H1 (cell line): Measurements from ENCODE around the gene OR13C4. TPM values are rescaled to one million over a fixed set of nuclear protein-coding genes. Genes with fewer than 3 reads are reported as not detected.

Experiments used
- CTCF ChIA-PET: fragments of 300-600 bp; sonication (Branson Sonifier 250); formaldehyde crosslinking; loops from one replicate; lab custom pipeline; 2021; ENCODE audit not compliant: partially characterized antibody; lab: Charles Lee
- POLR2A ChIA-PET: fragments of 300-600 bp; sonication (Branson Sonifier 250); formaldehyde crosslinking; loops from one replicate; lab custom pipeline; 2021; ENCODE audit warnings: inconsistent platforms; ENCODE audit not compliant: partially characterized antibody; lab: Charles Lee
- DNase-seq, 2 experiments: peaks; one replicate each; pipeline versions ENCODE4 v3.0.0 to v3.0.0-alpha.2; 2010 to 2022; ENCODE audit warnings: low spot score in 2 of 2, low read depth in 1 of 2, mixed read lengths in 1 of 2
- FAIRE-seq: peaks from 2 replicates; lab custom pipeline; 2011; peaks lifted over from hg19 to GRCh38; lab: Jason Lieb, UNC
- H2AFZ ChIP-seq: 2 replicates; pipeline ENCODE4 v1.8.1; 2012; ENCODE audit warnings: low read length, inconsistent platforms
- H2AK5ac ChIP-seq: 2 replicates; pipeline ENCODE4 v1.6.1; 2013; ENCODE audit warnings: low read depth, low read length
- H2BK120ac ChIP-seq: replicated peaks from 2 replicates; pipeline ENCODE3; 2013; ENCODE audit warnings: low read depth, low read length, inconsistent platforms
- H2BK12ac ChIP-seq: 2 replicates; pipeline ENCODE4 v1.6.1; 2013; ENCODE audit warnings: low read depth, low read length
- H2BK15ac ChIP-seq: 2 replicates; pipeline ENCODE4 v1.6.1; 2013; ENCODE audit warnings: low read length
- H2BK20ac ChIP-seq: 2 replicates; pipeline ENCODE4 v1.6.1; 2013; ENCODE audit warnings: low read length
- H2BK5ac ChIP-seq: 2 replicates; pipeline ENCODE4 v1.6.1; 2013; ENCODE audit warnings: low read depth, low read length
- H3K14ac ChIP-seq: 2 replicates; pipeline ENCODE4 v1.6.1; 2013; ENCODE audit warnings: inconsistent platforms; ENCODE audit not compliant: insufficient read length
- H3K18ac ChIP-seq: 2 replicates; pipeline ENCODE4 v1.6.1; 2013; ENCODE audit warnings: low read length; ENCODE audit errors: extremely low read depth
- H3K23ac ChIP-seq: 2 replicates; pipeline ENCODE4 v1.6.1; 2013; ENCODE audit warnings: inconsistent platforms; ENCODE audit not compliant: insufficient read length
- H3K23me2 ChIP-seq: 2 replicates; pipeline ENCODE4 v1.6.1; 2013; ENCODE audit warnings: low read depth, low read length
- H3K27ac ChIP-seq: 2 replicates; pipeline ENCODE4 v1.6.1; 2011; ENCODE audit warnings: low read depth, low read length, inconsistent platforms
- H3K27me3 ChIP-seq, 4 experiments: replicated peaks in 1 of 4; 1 replicate in 1 of 4; 2 replicates in 3 of 4; pipeline versions ENCODE4 v1.6.1 to v1.8.1; 2011 to 2013; ENCODE audit warnings: low read length in 3 of 4, mild to moderate bottlenecking in 3 of 4, inconsistent platforms in 2 of 4, mixed read lengths in 2 of 4, moderate library complexity in 1 of 4; ENCODE audit not compliant: control insufficient read depth in 3 of 4, insufficient read depth in 3 of 4; ENCODE audit errors: extremely low read depth in 1 of 4
- H3K36me3 ChIP-seq, 4 experiments: 2 replicates each; pipeline versions ENCODE4 v1.6.1 to v1.8.1; 2011 to 2013; ENCODE audit warnings: mild to moderate bottlenecking in 4 of 4, low read length in 3 of 4, moderate library complexity in 2 of 4, control low read depth in 1 of 4, inconsistent platforms in 1 of 4; ENCODE audit not compliant: insufficient read depth in 4 of 4, control insufficient read depth in 2 of 4
- H3K4ac ChIP-seq: replicated peaks from 2 replicates; pipeline ENCODE3; 2013; ENCODE audit warnings: low read length, low read depth, mixed read lengths, inconsistent platforms; ENCODE audit not compliant: insufficient read length
- H3K4me1 ChIP-seq, 4 experiments: replicated peaks in 1 of 4; 1 replicate in 1 of 4; 2 replicates in 3 of 4; pipeline versions ENCODE4 v1.6.1 to v1.8.1; 2011 to 2013; ENCODE audit warnings: low read length in 3 of 4, inconsistent platforms in 2 of 4, mixed read lengths in 1 of 4; ENCODE audit not compliant: insufficient read depth in 4 of 4, control insufficient read depth in 3 of 4
- H3K4me2 ChIP-seq, 2 experiments: 2 replicates each; pipeline versions ENCODE4 v1.6.1 to v1.8.1; 2011 to 2013; ENCODE audit warnings: low read depth in 2 of 2, low read length in 2 of 2, control low read depth in 1 of 2, inconsistent platforms in 1 of 2, mild to moderate bottlenecking in 1 of 2; ENCODE audit not compliant: insufficient read depth in 1 of 2
- H3K4me3 ChIP-seq, 4 experiments: fragments of 200-600, 300-600 bp in 1 of 4; sonication (generic), shearing (Covaris generic), sonication (Bioruptor Twin) in 1 of 4; 2 replicates each; pipeline versions ENCODE4 v1.5.1 to v1.8.1; 2011 to 2016; ENCODE audit warnings: low read length in 4 of 4, low read depth in 3 of 4, control low read depth in 2 of 4, inconsistent platforms in 2 of 4, mild to moderate bottlenecking in 2 of 4, mixed read lengths in 1 of 4, moderate library complexity in 1 of 4; ENCODE audit not compliant: insufficient read depth in 2 of 4; ENCODE audit errors: extremely low read depth in 1 of 4
- H3K56ac ChIP-seq: replicated peaks from 2 replicates; pipeline ENCODE3; 2013; ENCODE audit warnings: low read depth, mild to moderate bottlenecking, mixed read lengths, low read length, inconsistent platforms; ENCODE audit not compliant: insufficient read length
- H3K79me1 ChIP-seq: 2 replicates; pipeline ENCODE4 v1.6.1; 2013; ENCODE audit warnings: low read depth, low read length, control low read depth
- H3K79me2 ChIP-seq, 2 experiments: 2 replicates each; pipeline versions ENCODE4 v1.6.1 to v1.8.1; 2012 to 2013; ENCODE audit warnings: low read length in 2 of 2, mild to moderate bottlenecking in 2 of 2, inconsistent platforms in 1 of 2; ENCODE audit not compliant: insufficient read depth in 2 of 2, control insufficient read depth in 1 of 2
- H3K9ac ChIP-seq, 4 experiments: replicated peaks in 1 of 4; 1 replicate in 1 of 4; 2 replicates in 3 of 4; pipeline versions ENCODE4 v1.6.1 to v1.8.1; 2011 to 2013; ENCODE audit warnings: low read depth in 3 of 4, low read length in 3 of 4, control low read depth in 2 of 4, mild to moderate bottlenecking in 2 of 4, moderate library complexity in 2 of 4, inconsistent platforms in 1 of 4; ENCODE audit errors: extremely low read depth in 1 of 4
- H3K9me3 ChIP-seq, 2 experiments: 2 replicates each; pipeline versions ENCODE4 v1.6.1 to v1.8.1; 2012 to 2013; ENCODE audit warnings: mild to moderate bottlenecking in 2 of 2, moderate library complexity in 2 of 2, control low read depth in 1 of 2, inconsistent platforms in 1 of 2, low read depth in 1 of 2, low read length in 1 of 2, mixed read lengths in 1 of 2; ENCODE audit not compliant: insufficient read depth in 2 of 2
- H4K20me1 ChIP-seq, 2 experiments: replicated peaks in 1 of 2; 2 replicates each; pipeline versions ENCODE3 to v1.8.1; 2011 to 2013; ENCODE audit warnings: inconsistent platforms in 2 of 2, low read length in 2 of 2, mild to moderate bottlenecking in 1 of 2; ENCODE audit not compliant: insufficient read depth in 2 of 2, control insufficient read depth in 1 of 2
- H4K5ac ChIP-seq: 2 replicates; pipeline ENCODE4 v1.6.1; 2013; ENCODE audit warnings: low read length, low read depth, mixed read lengths, inconsistent platforms; ENCODE audit not compliant: insufficient read length
- H4K8ac ChIP-seq: 2 replicates; pipeline ENCODE4 v1.8.0; 2013; ENCODE audit warnings: mild to moderate bottlenecking, moderate library complexity, low read length, inconsistent platforms; ENCODE audit not compliant: insufficient read depth; ENCODE audit errors: extremely low read depth
- H4K91ac ChIP-seq: replicated peaks from 2 replicates; pipeline ENCODE3; 2013; ENCODE audit warnings: low read length, mixed read lengths, inconsistent platforms; ENCODE audit not compliant: insufficient read length
- PHF8 ChIP-seq: fragments of 200-600 bp; sonication (generic); conservative IDR thresholded peaks from 2 replicates; pipeline ENCODE4 v1.7.1; 2012; ENCODE audit warnings: low read depth, mild to moderate bottlenecking, inconsistent platforms, low read length, moderate library complexity
- SUZ12 ChIP-seq: fragments of 200-600 bp; sonication (generic); IDR thresholded peaks from 2 replicates; pipeline ENCODE4 v1.6.1; 2012; ENCODE audit warnings: mild to moderate bottlenecking, inconsistent platforms, low read length, moderate library complexity, mixed read lengths
- WGBS, 2 experiments: shearing (Covaris generic) in 1 of 2; methylation state at CpG; one replicate each; pipeline versions ENCODE4 v1.1.6 to v1.1.7; 2013 to 2015; ENCODE audit warnings: low lambda C conversion rate in 2 of 2, mixed read lengths in 2 of 2, inconsistent platforms in 1 of 2, low coverage in 1 of 2, missing lambda C conversion rate in 1 of 2; ENCODE audit not compliant: insufficient replicate concordance in 2 of 2, insufficient coverage in 1 of 2, insufficient read length in 1 of 2; ENCODE audit errors: extremely low coverage in 1 of 2, missing lambda C conversion rate in 1 of 2; 5-methylcytosine and 5-hydroxymethylcytosine counted together
- polyA plus RNA-seq, 7 experiments: library from polyadenylated mRNA; depleted of rRNA in 3 of 7; stranded (reverse) in 5 of 7; unstranded in 2 of 7; fragments of >200 nt in 5 of 7; fragments of 200-250 nt in 2 of 7; gene quantifications; 1 replicate in 5 of 7; 2 replicates in 1 of 7; 4 replicates in 1 of 7; pipeline versions ENCODE4 v1.2.1 to v1.2.3, GENCODE V29; 2011 to 2013; ENCODE audit warnings: missing spikeins in 2 of 7, mixed read lengths in 2 of 7
- total RNA-seq: library from RNA; stranded (reverse); fragmentation: NEBNext Ultra II Directional; extraction: Animal tissue kit (Norgen Biotek cat#: 25700); gene quantifications from 2 replicates; pipeline ENCODE4 v1.2.1, GENCODE V29; 2021

Gene OR13C4
- total and polyA plus RNA-seq, 2 of the 8 experiments (the other 6 are each of a cell fraction or from before 2014, with no cell fraction given), result not detected

DNA sequence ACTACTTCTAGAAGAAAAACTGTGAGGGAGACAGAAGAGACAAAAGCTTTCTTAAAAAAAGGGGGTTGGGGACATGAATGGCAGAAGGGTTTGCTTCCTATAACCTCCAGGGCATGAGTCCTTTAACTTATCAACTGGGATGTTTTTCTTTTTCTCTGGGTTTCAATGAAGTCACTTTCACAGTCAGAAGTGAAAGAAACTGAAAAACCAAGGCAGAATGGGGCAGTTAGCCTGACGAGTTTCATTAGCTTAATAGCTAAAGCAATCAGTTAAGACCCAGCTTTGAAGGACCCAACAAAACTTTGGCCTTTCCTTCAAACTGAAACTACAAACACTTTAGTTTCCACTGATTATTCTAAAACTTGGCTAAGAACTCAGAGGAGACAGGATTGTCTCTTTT lies 37.3 kb upstream of the OR13C4 start:
- Histone ChIP-seq H3K9me3 (no peaks in the 10 kb centered on the region), H3K18ac (no peak overlapping the region), H2BK5ac (no peak overlapping the region), H4K5ac (no peak overlapping the region), H3K23ac (no peak overlapping the region), H3K56ac (no peak overlapping the region), H3K27me3 (no peaks in the 10 kb centered on the region), H3K4me1 (no peaks in the 10 kb centered on the region), H2BK20ac (no peak overlapping the region), H4K20me1 (no peaks in the 10 kb centered on the region), H2AK5ac (no peak overlapping the region), H4K8ac (no peak overlapping the region), H3K4me3 (no peak overlapping the region), H2BK120ac (no peak overlapping the region), H3K79me1 (no peaks in the 10 kb centered on the region), H3K23me2 (no peaks in the 10 kb centered on the region), H2BK15ac (no peak overlapping the region), H3K79me2 (no peaks in the 10 kb centered on the region), H3K27ac (no peak overlapping the region), H3K9ac (no peak overlapping the region), H3K4ac (no peak overlapping the region), H2AFZ (0 out of 2 replicates have a peak overlapping the region, but pooled peaks have one; percentile 55), H3K14ac (no peak overlapping the region), H2BK12ac (no peak overlapping the region), H3K4me2 (no peak overlapping the region), H4K91ac (no peak overlapping the region), H3K36me3 (no peaks in the 10 kb centered on the region)
- FAIRE-seq, result no peak
- ChIA-PET POLR2A (no interaction called here), CTCF (interaction anchor here (1.4 kb wide), 1 partner anchor 69 kb away, joined by 4 read pairs; no protein-coding TSS in a partner anchor)
- no peak for DNase-seq
- WGBS, 2 experiments, result 67% methylated on average over 1 of the region's 1 CpG; no CpG with 5 or more reads in 1 of the 2 experiments
- no peak for TF ChIP-seq SUZ12
- TF ChIP-seq PHF8, result no peak
